ENCODE measurements around the gene CCL7. TPM values are rescaled to one million over a fixed set of nuclear protein-coding genes. Genes with fewer than 3 reads are reported as not detected.

The CCL7 gene
- total and polyA plus RNA-seq, 2 of the 4 experiments (the other 2 are of a cell fraction), result 0.18 to 0.58 TPM

DNA sequence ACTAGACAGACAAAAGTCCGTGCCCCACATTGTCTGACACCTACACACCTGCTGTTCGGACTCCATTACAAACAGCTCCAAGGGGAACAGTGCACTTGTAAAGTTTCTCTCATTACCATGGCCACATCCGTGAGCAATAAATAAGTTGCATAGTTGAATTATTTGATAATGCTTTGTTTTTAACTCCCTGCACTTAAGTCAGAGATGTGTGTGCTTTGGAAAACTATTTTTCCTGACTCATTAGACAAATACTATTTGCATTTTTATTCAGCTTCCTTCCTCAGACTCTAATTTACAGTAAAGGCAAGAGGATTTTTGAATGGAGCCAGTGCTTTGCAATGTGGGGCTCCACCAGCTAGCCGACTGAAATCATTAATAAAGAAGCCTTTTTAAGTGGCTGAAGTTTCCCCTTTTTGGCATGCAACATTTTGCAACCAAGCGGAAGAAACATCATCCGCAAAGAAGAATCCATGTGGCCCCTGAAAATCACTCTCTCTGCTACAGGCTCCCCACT, 21.5 kb upstream of the CCL7 start (continued):
- peak; percentile 11 for TF ChIP-seq CEBPB (IDR thresholded peaks at IDR 0.05; ENCODE audit: low read depth, low read length)

DNA sequence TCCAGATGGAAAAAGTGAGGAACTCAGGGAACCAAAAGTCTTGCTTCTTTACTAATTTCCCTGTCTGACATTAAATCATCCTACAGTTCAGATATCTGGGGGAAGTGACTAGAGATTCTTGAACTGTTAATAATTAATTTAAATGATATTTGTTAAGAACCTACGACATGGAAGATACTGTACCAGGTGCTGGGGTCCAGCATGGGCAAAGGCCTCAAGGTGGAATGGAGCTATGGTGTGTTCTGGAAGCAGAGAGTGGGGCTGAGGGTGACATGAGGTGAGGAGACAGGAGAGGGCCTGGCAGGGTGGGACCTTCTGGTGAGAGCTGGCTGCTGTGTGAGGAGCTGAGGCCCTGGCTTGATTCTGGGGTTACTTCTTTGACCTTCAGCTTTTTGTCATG, 21.0 kb upstream of the CCL7 start:
- Histone ChIP-seq H3K4me1 (ENCODE audit: control insufficient read depth, insufficient read depth, low read length) (peaks cover 46% of the 10 kb centered on the region), H2AK9ac (replicated peaks; ENCODE audit: low read depth, low read length, poor library complexity) (no peak overlapping the region), H2AK5ac (ENCODE audit: low read depth, low read length) (peak overlapping the region; percentile 75), H3K14ac (replicated peaks; ENCODE audit: low read depth, low read length) (peak overlapping the region; percentile 73; the same call in 1 of the 2 replicates), H2AFZ (replicated peaks; ENCODE audit: low read length, poor library complexity) (peak overlapping the region; percentile 46), H4K91ac (ENCODE audit: insufficient read depth, low read depth, low read length) (peak overlapping the region; percentile 95), H2BK120ac (ENCODE audit: low read depth, low read length) (peak overlapping the region; percentile 94), H3K9me1 (ENCODE audit: insufficient read depth, low read length) (peaks cover 27% of the 10 kb centered on the region), H2BK5ac (ENCODE audit: low read depth, low read length, poor library complexity, severe bottlenecking) (peak overlapping the region; percentile 77), H3K36me3 (ENCODE audit: control insufficient read depth, insufficient read depth, low read length) (no peaks in the 10 kb centered on the region), H3K4me2 (ENCODE audit: low read depth, low read length) (no peak overlapping the region), H4K20me1 (ENCODE audit: insufficient read depth, low read length) (no peaks in the 10 kb centered on the region), H3K9ac (ENCODE audit: low read depth, low read length) (no peak overlapping the region), H4K8ac (ENCODE audit: low read depth in 2 of 2, low read length in 2 of 2) (peak overlapping the region; percentile 83 to 96), H3K56ac (ENCODE audit: extremely low read depth, insufficient read depth, low read length) (0 out of 2 replicates have a peak overlapping the region, but pooled peaks have one; percentile 42), H3K27ac (ENCODE audit: insufficient read depth, low read length) (peak overlapping the region; percentile 83), H2BK15ac (ENCODE audit: low read depth, low read length) (peak overlapping the region; percentile 91; the same call in 2 of the 3 replicates), H3K79me1 (ENCODE audit: low read depth in 1 of 2, low read length in 2 of 2) (no peaks in the 10 kb centered on the region), H3K4me3 (ENCODE audit: insufficient read depth, low read depth, low read length) (no peak overlapping the region), H2BK20ac (ENCODE audit: low read depth, low read length) (peak overlapping the region; percentile 73), H3K18ac (ENCODE audit: low read depth, low read length) (peak overlapping the region; percentile 86), H3K27me3 (ENCODE audit: control insufficient read depth, insufficient read depth, low read length) (no peaks in the 10 kb centered on the region), H3K23ac (ENCODE audit: low read depth, low read length) (peak overlapping the region; percentile 49; the same call in 1 of the 2 replicates), H3K4ac (ENCODE audit: low read depth, low read length) (peak overlapping the region; percentile 77), H4K5ac (ENCODE audit: low read depth, low read length) (peak overlapping the region; percentile 58), H3K9me3 (ENCODE audit: control insufficient read depth, insufficient read depth, low read length) (no peaks in the 10 kb centered on the region)
- DNase-seq (no peak), ATAC-seq (ENCODE audit: low read depth) (no peak)
- TF ChIP-seq SMC3 (IDR thresholded peaks at IDR 0.05; ENCODE audit: low read depth, low read length) (no peak), RAD21 (IDR thresholded peaks at IDR 0.05; ENCODE audit: low read length) (no peak), FOS (IDR thresholded peaks at IDR 0.05; ENCODE audit: low read depth, low read length) (no peak), MAZ (IDR thresholded peaks at IDR 0.05; ENCODE audit: borderline replicate concordance, low read depth, low read length) (no peak), POLR2A (IDR thresholded peaks at IDR 0.05; ENCODE audit: low read depth, low read length) (no peak), MXI1 (IDR thresholded peaks at IDR 0.05; ENCODE audit: borderline replicate concordance, low read depth, low read length) (no peak), BHLHE40 (IDR thresholded peaks at IDR 0.05; ENCODE audit: low read depth, low read length) (no peak), MAFK (IDR thresholded peaks at IDR 0.05; ENCODE audit: low read depth, low read length) (no peak), CEBPB (IDR thresholded peaks at IDR 0.05; ENCODE audit: low read depth, low read length) (no peak), NFE2L2 (IDR thresholded peaks at IDR 0.05; ENCODE audit: low read depth, low read length) (no peak)
- TF ChIP-seq, protein P1, sequence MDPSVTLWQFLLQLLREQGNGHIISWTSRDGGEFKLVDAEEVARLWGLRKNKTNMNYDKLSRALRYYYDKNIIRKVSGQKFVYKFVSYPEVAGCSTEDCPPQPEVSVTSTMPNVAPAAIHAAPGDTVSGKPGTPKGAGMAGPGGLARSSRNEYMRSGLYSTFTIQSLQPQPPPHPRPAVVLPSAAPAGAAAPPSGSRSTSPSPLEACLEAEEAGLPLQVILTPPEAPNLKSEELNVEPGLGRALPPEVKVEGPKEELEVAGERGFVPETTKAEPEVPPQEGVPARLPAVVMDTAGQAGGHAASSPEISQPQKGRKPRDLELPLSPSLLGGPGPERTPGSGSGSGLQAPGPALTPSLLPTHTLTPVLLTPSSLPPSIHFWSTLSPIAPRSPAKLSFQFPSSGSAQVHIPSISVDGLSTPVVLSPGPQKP (IDR thresholded peaks at IDR 0.05; ENCODE audit: borderline replicate concordance, low read depth, low read length), result no peak
- TF ChIP-seq, protein P2, sequence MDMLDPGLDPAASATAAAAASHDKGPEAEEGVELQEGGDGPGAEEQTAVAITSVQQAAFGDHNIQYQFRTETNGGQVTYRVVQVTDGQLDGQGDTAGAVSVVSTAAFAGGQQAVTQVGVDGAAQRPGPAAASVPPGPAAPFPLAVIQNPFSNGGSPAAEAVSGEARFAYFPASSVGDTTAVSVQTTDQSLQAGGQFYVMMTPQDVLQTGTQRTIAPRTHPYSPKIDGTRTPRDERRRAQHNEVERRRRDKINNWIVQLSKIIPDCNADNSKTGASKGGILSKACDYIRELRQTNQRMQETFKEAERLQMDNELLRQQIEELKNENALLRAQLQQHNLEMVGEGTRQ (IDR thresholded peaks at IDR 0.05; ENCODE audit: low read depth, low read length), result no peak
- TF ChIP-seq, protein P3, sequence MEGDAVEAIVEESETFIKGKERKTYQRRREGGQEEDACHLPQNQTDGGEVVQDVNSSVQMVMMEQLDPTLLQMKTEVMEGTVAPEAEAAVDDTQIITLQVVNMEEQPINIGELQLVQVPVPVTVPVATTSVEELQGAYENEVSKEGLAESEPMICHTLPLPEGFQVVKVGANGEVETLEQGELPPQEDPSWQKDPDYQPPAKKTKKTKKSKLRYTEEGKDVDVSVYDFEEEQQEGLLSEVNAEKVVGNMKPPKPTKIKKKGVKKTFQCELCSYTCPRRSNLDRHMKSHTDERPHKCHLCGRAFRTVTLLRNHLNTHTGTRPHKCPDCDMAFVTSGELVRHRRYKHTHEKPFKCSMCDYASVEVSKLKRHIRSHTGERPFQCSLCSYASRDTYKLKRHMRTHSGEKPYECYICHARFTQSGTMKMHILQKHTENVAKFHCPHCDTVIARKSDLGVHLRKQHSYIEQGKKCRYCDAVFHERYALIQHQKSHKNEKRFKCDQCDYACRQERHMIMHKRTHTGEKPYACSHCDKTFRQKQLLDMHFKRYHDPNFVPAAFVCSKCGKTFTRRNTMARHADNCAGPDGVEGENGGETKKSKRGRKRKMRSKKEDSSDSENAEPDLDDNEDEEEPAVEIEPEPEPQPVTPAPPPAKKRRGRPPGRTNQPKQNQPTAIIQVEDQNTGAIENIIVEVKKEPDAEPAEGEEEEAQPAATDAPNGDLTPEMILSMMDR (conservative IDR thresholded peaks at IDR 0.05; ENCODE audit: low read depth, low read length), result no peak
- CTCF ChIA-PET, result interaction anchor here (0.8 to 1.4 kb wide), 2 partner anchors 57 to 78 kb away, joined by 3 read pairs; no protein-coding TSS in a partner anchor
- dilution Hi-C loops (cut with HindIII; ENCODE audit: low sequenced_read_pairs, unreplicated experiment), result no loop called here
- in situ Hi-C loops (cut with MboI; ENCODE audit: low sequenced_read_pairs), result loop anchor here (5.0 kb wide), 1 partner anchor 58 kb away; no protein-coding TSS in a partner anchor
- POLR2A ChIA-PET (ENCODE audit: unreplicated experiment), result no interaction called here
- no TSS peak for BruUV-seq (replicated peaks)
- intact Hi-C loops (cut with micrococcal nuclease), result no loop called here
- no CpG with 5 or more reads among the region's 1 CpG for WGBS, 2 experiments (ENCODE audit: extremely low coverage in 2 of 2, insufficient read length in 1 of 2)
